A549 treated with Hydrocortisone at 1 μM for 4 hours (cell line): ENCODE results near the gene B4GALNT3. TPM values are rescaled to one million over a fixed set of nuclear protein-coding genes. Genes with fewer than 3 reads are reported as not detected.

Experiments used
- total RNA-seq: library from RNA; stranded (reverse); fragments of 200-300 nt; extraction: Qiagen RNA extraction; gene quantifications from 5 replicates; pipeline ENCODE4 v1.2.3, GENCODE V29; 2022

Gene B4GALNT3
- 0.47 to 0.71 TPM (median 0.60 TPM) in 5 replicates for total RNA-seq

GRCh38 chr12:459430-460258 is at the start of gene B4GALNT3:
TSS of gene B4GALNT3 (plus strand) at chr12:459939. CDS start at chr12:460377, 438 bp downstream.

Other genes with a start within 250 kb of the B4GALNT3 start
- gene SLC6A12, start 245.8 kb upstream of the B4GALNT3 start, total RNA-seq = 0.68 to 1.3 TPM (median 0.85 TPM) in 5 replicates
- 0.23 to 0.40 TPM (median 0.31 TPM) in 5 replicates for gene SLC6A13, start 197.1 kb upstream of the B4GALNT3 start, total RNA-seq
- 17.7 to 22.2 TPM (median 20.5 TPM) in 5 replicates for gene KDM5A, start 70.6 kb upstream of the B4GALNT3 start, total RNA-seq
- gene CCDC77, start 58.3 kb upstream of the B4GALNT3 start, total RNA-seq = 9.5 to 12.0 TPM (median 11.0 TPM) in 5 replicates
- 0.43 to 0.69 TPM (median 0.60 TPM) in 5 replicates for gene NINJ2, start 203.5 kb downstream of the B4GALNT3 start, total RNA-seq